ENCODE measurements around the gene FAM107B.
A peak's percentile ranks its signal among the peaks of the same experiment; 100 is the strongest.

The FAM107B gene

GRCh38 chr10:14779001-14779651 lies 4.4 kb upstream of the FAM107B start:
- no peak for FAIRE-seq
- DNase-seq (ENCODE audit: insufficient read length, low spot score), result no peak

- DNase-seq (ENCODE audit: insufficient read length, low spot score) (no peak), FAIRE-seq (no peak)
These were observed 1.8 kb upstream of the FAM107B start for GRCh38 chr10:14776546-14776945.

- FAIRE-seq (no peak), DNase-seq (ENCODE audit: insufficient read length, low spot score) (no peak)
These were observed 959 bp upstream of the FAM107B start for GRCh38 chr10:14775656-14776055.

GRCh38 chr10:14774214-14774580 lies 500 bp downstream of the FAM107B start:
- FAIRE-seq (no peak), DNase-seq (ENCODE audit: insufficient read length, low spot score) (no peak)

- no peak for FAIRE-seq
- DNase-seq (ENCODE audit: insufficient read length, low spot score), result no peak
These were observed 1.0 kb downstream of the FAM107B start for GRCh38 chr10:14773551-14774213.

- FAIRE-seq (no peak), DNase-seq (ENCODE audit: insufficient read length, low spot score) (no peak)
These were observed 2.3 kb downstream of the FAM107B start for GRCh38 chr10:14772399-14772798.

GRCh38 chr10:14770927-14771326 lies 3.8 kb downstream of the FAM107B start:
- DNase-seq (ENCODE audit: insufficient read length, low spot score) (no peak), FAIRE-seq (no peak)

GRCh38 chr10:14761372-14761771 lies 13.3 kb downstream of the FAM107B start:
- DNase-seq (ENCODE audit: insufficient read length, low spot score), result no peak
- FAIRE-seq, result peak; percentile 33

- no peak for DNase-seq (ENCODE audit: insufficient read length, low spot score)
- no peak for FAIRE-seq
These were observed 15.6 kb downstream of the FAM107B start for GRCh38 chr10:14758994-14759664.

- DNase-seq (ENCODE audit: insufficient read length, low spot score), result no peak
- FAIRE-seq, result no peak
These were observed 16.2 kb downstream of the FAM107B start for GRCh38 chr10:14758451-14758850.

GRCh38 chr10:14757986-14758385 lies 16.7 kb downstream of the FAM107B start:
- DNase-seq (ENCODE audit: insufficient read length, low spot score), result no peak
- FAIRE-seq, result no peak

GRCh38 chr10:14757394-14757793 lies 17.3 kb downstream of the FAM107B start:
- FAIRE-seq, result no peak
- no peak for DNase-seq (ENCODE audit: insufficient read length, low spot score)

- DNase-seq (ENCODE audit: insufficient read length, low spot score) (no peak), FAIRE-seq (peak; percentile 83)
These were observed 21.3 kb downstream of the FAM107B start for GRCh38 chr10:14753441-14753840.

GRCh38 chr10:14751921-14752320 lies 22.8 kb downstream of the FAM107B start:
- FAIRE-seq (no peak), DNase-seq (ENCODE audit: insufficient read length, low spot score) (no peak)

- DNase-seq (ENCODE audit: insufficient read length, low spot score) (peak; percentile 16), FAIRE-seq (peak; percentile 79)
These were observed 23.4 kb downstream of the FAM107B start for GRCh38 chr10:14751014-14751896.

- FAIRE-seq (no peak), DNase-seq (ENCODE audit: insufficient read length, low spot score) (no peak)
These were observed 25.5 kb downstream of the FAM107B start for GRCh38 chr10:14749070-14749809.

- DNase-seq (ENCODE audit: insufficient read length, low spot score) (no peak), FAIRE-seq (no peak)
These were observed 26.3 kb downstream of the FAM107B start for GRCh38 chr10:14748441-14748840.

- peak; percentile 20 for DNase-seq (ENCODE audit: insufficient read length, low spot score)
- FAIRE-seq, result peak; percentile 80
These were observed 31.9 kb downstream of the FAM107B start for GRCh38 chr10:14742815-14743214.

GRCh38 chr10:14742382-14742781 lies 32.3 kb downstream of the FAM107B start:
- FAIRE-seq, result no peak
- DNase-seq (ENCODE audit: insufficient read length, low spot score), result no peak

- peak; percentile 92 for FAIRE-seq
- peak; percentile 13 for DNase-seq (ENCODE audit: insufficient read length, low spot score)
These were observed 33.9 kb downstream of the FAM107B start for GRCh38 chr10:14740684-14741247.

All from GM19239 (cell line).